ENCODE measurements around the gene TBC1D14. TPM values are rescaled to one million over a fixed set of nuclear protein-coding genes. Genes with fewer than 3 reads are reported as not detected.

The TBC1D14 gene
- total RNA-seq, 1 donor: 39.4 TPM

DNA sequence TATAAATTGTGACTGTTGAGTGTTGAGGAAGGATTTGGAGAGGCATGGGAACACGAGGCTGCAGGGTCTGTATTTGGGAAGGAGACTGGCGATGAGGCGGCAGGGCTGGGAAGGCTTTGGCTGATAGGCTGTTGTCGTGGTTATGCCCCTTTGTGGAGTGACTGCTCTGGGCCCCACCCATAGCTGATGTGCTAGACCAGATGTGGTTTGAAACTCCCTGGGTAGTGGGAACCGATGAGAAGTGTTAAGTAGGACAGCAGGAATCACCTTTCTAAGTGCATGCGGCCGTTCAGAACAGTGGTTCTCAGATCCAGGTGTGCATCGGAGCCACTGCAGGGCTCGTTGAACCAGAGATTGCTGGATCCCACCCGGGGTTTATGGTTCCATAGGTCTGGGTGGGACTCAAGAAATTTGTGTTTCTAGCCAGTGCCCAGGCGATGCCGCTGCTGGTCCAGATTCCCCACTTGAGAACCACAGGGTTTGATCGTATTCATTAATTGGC is 42.3 kb downstream of the TBC1D14 start:
- Histone ChIP-seq H3K36me3 (ENCODE audit: insufficient read depth, low read length) (no peaks in the 10 kb centered on the region), H3K4me3 (ENCODE audit: insufficient read depth, low read length) (no peak overlapping the region), H3K27ac (ENCODE audit: low read depth, low read length) (no peak overlapping the region), H3K27me3 (ENCODE audit: insufficient read depth, low read length) (no peaks in the 10 kb centered on the region), H3K79me2 (ENCODE audit: insufficient read depth, low read length) (peaks cover 6% of the 10 kb centered on the region), H4K20me1 (ENCODE audit: insufficient read depth, low read length) (peaks cover 6% of the 10 kb centered on the region), H3K9me3 (ENCODE audit: low read depth, low read length) (no peaks in the 10 kb centered on the region), H3K4me2 (ENCODE audit: insufficient read depth, low read length) (no peak overlapping the region), H3K4me1 (ENCODE audit: insufficient read depth, low read length) (peaks cover 4% of the 10 kb centered on the region), H2AFZ (ENCODE audit: low read length) (no peak overlapping the region)
- DNase-seq (ENCODE audit: insufficient read length, low spot score, missing footprints): no peak
- TF ChIP-seq, protein P1, sequence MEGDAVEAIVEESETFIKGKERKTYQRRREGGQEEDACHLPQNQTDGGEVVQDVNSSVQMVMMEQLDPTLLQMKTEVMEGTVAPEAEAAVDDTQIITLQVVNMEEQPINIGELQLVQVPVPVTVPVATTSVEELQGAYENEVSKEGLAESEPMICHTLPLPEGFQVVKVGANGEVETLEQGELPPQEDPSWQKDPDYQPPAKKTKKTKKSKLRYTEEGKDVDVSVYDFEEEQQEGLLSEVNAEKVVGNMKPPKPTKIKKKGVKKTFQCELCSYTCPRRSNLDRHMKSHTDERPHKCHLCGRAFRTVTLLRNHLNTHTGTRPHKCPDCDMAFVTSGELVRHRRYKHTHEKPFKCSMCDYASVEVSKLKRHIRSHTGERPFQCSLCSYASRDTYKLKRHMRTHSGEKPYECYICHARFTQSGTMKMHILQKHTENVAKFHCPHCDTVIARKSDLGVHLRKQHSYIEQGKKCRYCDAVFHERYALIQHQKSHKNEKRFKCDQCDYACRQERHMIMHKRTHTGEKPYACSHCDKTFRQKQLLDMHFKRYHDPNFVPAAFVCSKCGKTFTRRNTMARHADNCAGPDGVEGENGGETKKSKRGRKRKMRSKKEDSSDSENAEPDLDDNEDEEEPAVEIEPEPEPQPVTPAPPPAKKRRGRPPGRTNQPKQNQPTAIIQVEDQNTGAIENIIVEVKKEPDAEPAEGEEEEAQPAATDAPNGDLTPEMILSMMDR (IDR thresholded peaks at IDR 0.05; ENCODE audit: extremely low read depth, low read depth, low read length): no peak

DNA sequence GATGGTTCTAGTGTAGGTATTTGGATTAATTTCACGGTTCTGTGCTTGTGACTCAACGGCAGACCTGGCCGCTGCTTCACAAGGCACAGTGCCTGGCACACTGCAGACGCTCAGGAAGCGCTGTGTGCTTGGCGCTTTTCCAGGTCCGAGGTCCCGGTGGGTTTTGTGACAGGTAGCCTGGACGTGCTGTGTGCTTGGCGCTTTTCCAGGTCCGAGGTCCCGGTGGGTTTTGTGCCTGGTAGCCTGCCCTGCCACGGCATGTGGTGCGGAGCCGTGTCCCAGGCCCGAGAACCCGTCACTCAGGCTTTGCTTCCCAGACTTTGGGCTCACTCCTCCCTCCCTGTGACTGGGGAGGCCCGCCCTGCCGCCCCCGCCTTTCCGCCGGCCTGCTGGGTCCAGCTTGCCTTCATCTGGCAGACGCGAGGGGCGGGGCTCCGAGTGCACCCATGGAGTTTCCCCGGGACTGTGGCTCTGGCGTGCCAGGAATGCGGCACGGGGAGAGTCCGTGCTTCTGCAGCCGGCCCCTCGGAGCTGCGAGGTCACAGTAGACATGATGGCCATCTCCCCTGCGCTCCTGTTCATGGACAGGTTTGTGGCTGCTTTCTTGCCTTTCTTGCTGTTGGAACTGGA is 44.2 kb downstream of the TBC1D14 start:
- Histone ChIP-seq H3K4me3 (ENCODE audit: insufficient read depth, low read length) (peak overlapping the region; percentile 60), H4K20me1 (ENCODE audit: insufficient read depth, low read length) (peaks cover 13% of the 10 kb centered on the region), H3K36me3 (ENCODE audit: insufficient read depth, low read length) (no peaks in the 10 kb centered on the region), H3K27me3 (ENCODE audit: insufficient read depth, low read length) (no peaks in the 10 kb centered on the region), H3K4me2 (ENCODE audit: insufficient read depth, low read length) (peak overlapping the region; percentile 74), H3K79me2 (ENCODE audit: insufficient read depth, low read length) (peaks cover 6% of the 10 kb centered on the region), H3K4me1 (ENCODE audit: insufficient read depth, low read length) (peaks cover 4% of the 10 kb centered on the region), H3K27ac (ENCODE audit: low read depth, low read length) (no peak overlapping the region), H2AFZ (ENCODE audit: low read length) (peak overlapping the region; percentile 63), H3K9me3 (ENCODE audit: low read depth, low read length) (no peaks in the 10 kb centered on the region)
- TF ChIP-seq, protein P1 (IDR thresholded peaks at IDR 0.05; ENCODE audit: extremely low read depth, low read depth, low read length): no peak
- DNase-seq (ENCODE audit: insufficient read length, low spot score, missing footprints): peak; percentile 97

DNA sequence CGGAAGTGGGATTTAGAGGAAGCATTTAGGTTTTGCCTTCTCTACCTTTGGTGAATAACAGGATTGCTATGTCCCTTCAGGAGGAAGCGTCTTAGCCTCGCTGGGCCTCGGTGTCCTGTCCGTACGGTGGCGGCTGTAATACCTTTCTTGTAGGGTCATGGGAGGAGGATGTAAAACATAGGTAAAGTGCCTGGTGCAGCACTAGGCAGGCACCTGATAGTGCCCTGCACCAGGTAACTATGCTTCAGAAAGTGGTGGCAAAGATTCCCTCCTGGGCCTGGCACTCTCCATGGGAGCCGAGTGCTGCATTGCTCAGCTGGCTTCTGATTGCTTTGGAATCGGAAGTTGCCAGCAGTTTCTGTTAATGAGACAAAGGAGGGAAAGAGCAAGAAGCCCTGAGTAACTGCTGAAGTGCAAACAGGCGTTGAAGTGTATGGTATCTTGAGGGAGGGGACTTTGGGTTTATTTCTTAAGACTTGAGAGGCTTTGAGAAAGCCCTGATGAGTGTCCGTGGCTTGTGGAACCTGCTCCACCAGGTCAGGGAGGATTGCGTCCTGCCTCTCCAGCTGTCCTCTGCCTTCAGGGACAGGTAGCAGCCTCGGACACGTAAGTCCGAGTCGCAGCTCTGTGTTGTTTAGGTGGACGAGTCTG is 45.8 kb downstream of the TBC1D14 start:
- Histone ChIP-seq H3K9me3 (ENCODE audit: low read depth, low read length) (no peaks in the 10 kb centered on the region), H3K4me3 (ENCODE audit: insufficient read depth, low read length) (no peak overlapping the region), H3K4me2 (ENCODE audit: insufficient read depth, low read length) (no peak overlapping the region), H3K79me2 (ENCODE audit: insufficient read depth, low read length) (peaks cover 6% of the 10 kb centered on the region), H3K27ac (ENCODE audit: low read depth, low read length) (no peak overlapping the region), H3K4me1 (ENCODE audit: insufficient read depth, low read length) (peaks cover 4% of the 10 kb centered on the region), H3K36me3 (ENCODE audit: insufficient read depth, low read length) (no peaks in the 10 kb centered on the region), H4K20me1 (ENCODE audit: insufficient read depth, low read length) (peaks cover 13% of the 10 kb centered on the region), H3K27me3 (ENCODE audit: insufficient read depth, low read length) (no peaks in the 10 kb centered on the region), H2AFZ (ENCODE audit: low read length) (no peak overlapping the region)
- no peak for DNase-seq (ENCODE audit: insufficient read length, low spot score, missing footprints)
- TF ChIP-seq, protein P1 (IDR thresholded peaks at IDR 0.05; ENCODE audit: extremely low read depth, low read depth, low read length): no peak

DNA sequence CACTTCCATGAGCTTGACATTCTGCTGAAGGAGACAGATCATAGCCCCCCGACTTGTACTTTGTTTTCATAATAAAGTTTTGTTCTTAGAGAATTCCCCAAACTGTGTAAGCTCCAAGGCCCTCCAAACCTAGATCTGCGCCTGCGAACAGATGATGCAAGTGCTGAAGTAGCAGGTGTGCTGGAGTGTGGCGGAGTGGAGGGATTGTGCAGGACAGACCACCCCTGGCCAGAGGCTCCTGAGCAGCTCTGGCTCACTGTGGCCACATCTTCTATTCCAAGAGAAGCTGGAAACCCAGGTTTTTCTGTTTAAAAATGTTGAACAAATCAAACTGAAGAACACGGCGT is 46.4 kb downstream of the TBC1D14 start:
- H3K9me3 ChIP-seq (ENCODE audit: low read depth, low read length): no peaks in the 10 kb centered on the region
- H3K4me3 ChIP-seq (ENCODE audit: insufficient read depth, low read length): no peak overlapping the region
- H4K20me1 ChIP-seq (ENCODE audit: insufficient read depth, low read length): peaks cover 13% of the 10 kb centered on the region
- H3K27ac ChIP-seq (ENCODE audit: low read depth, low read length): no peak overlapping the region
- peaks cover 4% of the 10 kb centered on the region for H3K4me1 ChIP-seq (ENCODE audit: insufficient read depth, low read length)
- H3K79me2 ChIP-seq (ENCODE audit: insufficient read depth, low read length): peaks cover 6% of the 10 kb centered on the region
- H3K4me2 ChIP-seq (ENCODE audit: insufficient read depth, low read length): no peak overlapping the region
- H2AFZ ChIP-seq (ENCODE audit: low read length): no peak overlapping the region
- H3K36me3 ChIP-seq (ENCODE audit: insufficient read depth, low read length): no peaks in the 10 kb centered on the region
- no peaks in the 10 kb centered on the region for H3K27me3 ChIP-seq (ENCODE audit: insufficient read depth, low read length)
- TF ChIP-seq, protein P1 (IDR thresholded peaks at IDR 0.05; ENCODE audit: extremely low read depth, low read depth, low read length): no peak
- DNase-seq (ENCODE audit: insufficient read length, low spot score, missing footprints): no peak

Measured in osteoblast (primary cell).